NCI-H2107 treated with DMSO at 0.1 percent for 48 hours (cell line): ENCODE data around the gene GCG.
A peak's percentile ranks its signal among the peaks of the same experiment; 100 is the strongest.

ENCODE experiments used
- DNase-seq: peaks from one replicate; lab custom pipeline; 2025; ENCODE audit not compliant: unreplicated experiment; lab: John Stamatoyannopoulos, UW

Gene GCG

GRCh38 chr2:162153608-162154224, 1.7 kb upstream of the GCG start:
- peak; percentile 25 for DNase-seq

GRCh38 chr2:162149940-162150339, 2.1 kb downstream of the GCG start:
- DNase-seq = no peak

GRCh38 chr2:162149466-162149865, 2.6 kb downstream of the GCG start:
- no peak for DNase-seq

- no peak for DNase-seq
Measured at GRCh38 chr2:162148956-162149355, 3.1 kb downstream of the GCG start.

GRCh38 chr2:162143969-162144368, 8.1 kb downstream of the GCG start:
- no peak for DNase-seq

GRCh38 chr2:162138310-162138709, 13.7 kb downstream of the GCG start:
- DNase-seq = no peak

- no peak for DNase-seq
Measured at GRCh38 chr2:162127422-162127821, 24.6 kb downstream of the GCG start.

- DNase-seq = no peak
Measured at GRCh38 chr2:162126527-162126926, 25.5 kb downstream of the GCG start.

- no peak for DNase-seq
Measured at GRCh38 chr2:162126111-162126519, 25.9 kb downstream of the GCG start.

- no peak for DNase-seq
Measured at GRCh38 chr2:162125138-162125537, 26.9 kb downstream of the GCG start.

- peak; percentile 14 for DNase-seq
Measured at GRCh38 chr2:162123806-162124758, 28.0 kb downstream of the GCG start.

- DNase-seq = no peak
Measured at GRCh38 chr2:162118166-162119031, 33.6 kb downstream of the GCG start.

GRCh38 chr2:162116352-162116751, 35.7 kb downstream of the GCG start:
- no peak for DNase-seq

GRCh38 chr2:162115076-162115475, 37.0 kb downstream of the GCG start:
- no peak for DNase-seq

- DNase-seq = no peak
Measured at GRCh38 chr2:162114271-162114670, 37.8 kb downstream of the GCG start.

GRCh38 chr2:162113776-162114168, 38.3 kb downstream of the GCG start:
- DNase-seq = no peak

- no peak for DNase-seq
Measured at GRCh38 chr2:162113088-162113775, 38.8 kb downstream of the GCG start.

GRCh38 chr2:162111958-162112850, 39.8 kb downstream of the GCG start:
- DNase-seq = no peak

- DNase-seq = no peak
Measured at GRCh38 chr2:162107361-162107901, 44.6 kb downstream of the GCG start.

GRCh38 chr2:162106746-162107145, 45.3 kb downstream of the GCG start:
- no peak for DNase-seq
